HG03432 (cell line): ENCODE results near the gene PHOSPHO1.
A peak's percentile ranks its signal among the peaks of the same experiment; 100 is the strongest.

Source experiments
- ATAC-seq: cut with Tn5 transposase; IDR thresholded peaks from one replicate; pipeline ENCODE4 v1.9.1; 2021; ENCODE audit warnings: mild to moderate bottlenecking, moderate library complexity; ENCODE audit not compliant: unreplicated experiment

PHOSPHO1 gene

GRCh38 chr17:49218941-49219913 lies 11.4 kb downstream of the PHOSPHO1 start:
- no peak for ATAC-seq

- ATAC-seq: peak; percentile 55
Observed at GRCh38 chr17:49217651-49218413, 12.8 kb downstream of the PHOSPHO1 start.

- no peak for ATAC-seq
Observed at GRCh38 chr17:49216953-49217650, 13.5 kb downstream of the PHOSPHO1 start.

- ATAC-seq: no peak
Observed at GRCh38 chr17:49216482-49216881, 14.1 kb downstream of the PHOSPHO1 start.

GRCh38 chr17:49214676-49215360 lies 15.8 kb downstream of the PHOSPHO1 start:
- no peak for ATAC-seq

GRCh38 chr17:49213847-49214246 lies 16.7 kb downstream of the PHOSPHO1 start:
- ATAC-seq: no peak

- ATAC-seq: no peak
Observed at GRCh38 chr17:49213399-49213798, 17.2 kb downstream of the PHOSPHO1 start.

- ATAC-seq: peak; percentile 78
Observed at GRCh38 chr17:49210158-49211029, 20.2 kb downstream of the PHOSPHO1 start, which contains the start of the genes ABI3 and GNGT2. Gene ABI3 (plus strand): TSS chr17:49210707. CDS start chr17:49210725, 18 bp downstream. Gene GNGT2 (minus strand): TSS chr17:49210574. CDS start chr17:49207422, 3,152 bp downstream.

GRCh38 chr17:49209061-49209571 lies 21.5 kb downstream of the PHOSPHO1 start:
- no peak for ATAC-seq

- ATAC-seq: no peak
Observed at GRCh38 chr17:49204516-49204915, 26.1 kb downstream of the PHOSPHO1 start.

GRCh38 chr17:49203796-49204195 lies 26.8 kb downstream of the PHOSPHO1 start:
- ATAC-seq: no peak

GRCh38 chr17:49201481-49201927 lies 29.1 kb downstream of the PHOSPHO1 start:
- no peak for ATAC-seq

- ATAC-seq: no peak
Observed at GRCh38 chr17:49200423-49201083, 30.0 kb downstream of the PHOSPHO1 start.

- no peak for ATAC-seq
Observed at GRCh38 chr17:49198211-49198610, 32.4 kb downstream of the PHOSPHO1 start.

GRCh38 chr17:49197346-49197998 lies 33.1 kb downstream of the PHOSPHO1 start:
- no peak for ATAC-seq

- ATAC-seq: no peak
Observed at GRCh38 chr17:49196520-49196919, 34.1 kb downstream of the PHOSPHO1 start.

- ATAC-seq: no peak
Observed at GRCh38 chr17:49195751-49196150, 34.8 kb downstream of the PHOSPHO1 start.

- no peak for ATAC-seq
Observed at GRCh38 chr17:49194297-49194607, 36.3 kb downstream of the PHOSPHO1 start.
